K562 (cell line): ENCODE measurements around the gene PRXL2B. TPM values are rescaled to one million over a fixed set of nuclear protein-coding genes. Genes with fewer than 3 reads are reported as not detected.
A peak's percentile ranks its signal among the peaks of the same experiment; 100 is the strongest.

Experiments used
- ATF1 ChIP-seq, 2 experiments: fragments of 450-650 bp in 1 of 2; IDR thresholded peaks; 2 replicates each; pipeline ENCODE4 v1.6.1; 2016; ENCODE audit warnings: missing compliant biosample characterization in 1 of 2, missing genetic modification characterization in 1 of 2
- CEBPG ChIP-seq, 3 experiments: fragments of 200-800 bp in 1 of 3; sonication (Bioruptor generic) in 1 of 3; sonication (generic) in 1 of 3; formaldehyde crosslinking in 1 of 3; IDR thresholded peaks in 2 of 3; conservative IDR thresholded peaks in 1 of 3; 2 replicates each; pipeline versions ENCODE4 v1.6.1 to v1.8.0; 2016 to 2022; ENCODE audit warnings: missing compliant biosample characterization in 2 of 3, missing genetic modification characterization in 2 of 3, mild to moderate bottlenecking in 1 of 3, missing genetic modification reagents in 1 of 3
- ESRRA ChIP-seq: fragments of 450-650 bp; IDR thresholded peaks from 2 replicates; pipeline ENCODE4 v1.6.1; 2014; ENCODE audit warnings: low read depth, mild to moderate bottlenecking, moderate library complexity, borderline replicate concordance
- EZH2 ChIP-seq: IDR thresholded peaks from 2 replicates; pipeline ENCODE4 v1.6.1; 2012; ENCODE audit warnings: low read depth, mild to moderate bottlenecking, inconsistent platforms, low read length, borderline replicate concordance
- HDAC1 ChIP-seq, 2 experiments: fragments of 450-650 bp; IDR thresholded peaks; 2 replicates each; pipeline ENCODE4 v1.6.1; 2016 to 2017; ENCODE audit warnings: inconsistent platforms in 1 of 2, mild to moderate bottlenecking in 1 of 2, moderate library complexity in 1 of 2
- JUND ChIP-seq, 2 experiments: IDR thresholded peaks; 2 replicates in 1 of 2; 3 replicates in 1 of 2; pipeline ENCODE4 v1.6.1; 2011; ENCODE audit warnings: borderline replicate concordance in 2 of 2, low read depth in 2 of 2, low read length in 2 of 2, improper control_type of control experiment in 1 of 2, missing biosample characterization in 1 of 2, missing genetic modification characterization in 1 of 2, missing genetic modification reagents in 1 of 2
- L3MBTL2 ChIP-seq: fragments of 450-650 bp; IDR thresholded peaks from 2 replicates; pipeline ENCODE4 v1.6.1; 2016; ENCODE audit warnings: mild to moderate bottlenecking, moderate library complexity
- MAFK ChIP-seq: IDR thresholded peaks from 2 replicates; pipeline ENCODE4 v1.6.1; 2011; ENCODE audit warnings: low read length, improper control_type of control experiment
- MAX ChIP-seq: sonication (generic); formaldehyde crosslinking; IDR thresholded peaks from 2 replicates; pipeline ENCODE4 v1.9.0; 2022; ENCODE audit warnings: mild to moderate bottlenecking, missing genetic modification reagents
- MAZ ChIP-seq, 2 experiments: fragments of 450-650 bp in 1 of 2; sonication (generic) in 1 of 2; formaldehyde crosslinking; IDR thresholded peaks in 1 of 2; conservative IDR thresholded peaks in 1 of 2; 2 replicates each; pipeline versions ENCODE4 v1.4.0 to v1.5.0; 2020; ENCODE audit warnings: mild to moderate bottlenecking in 1 of 2, missing genetic modification reagents in 1 of 2
- MEF2D ChIP-seq: conservative IDR thresholded peaks from 2 replicates; pipeline ENCODE4 v1.6.1; 2016; ENCODE audit warnings: low read depth, missing genetic modification characterization, missing compliant biosample characterization
- PCBP1 ChIP-seq: fragments of 200-400 bp; formaldehyde crosslinking; IDR thresholded peaks from 2 replicates; pipeline ENCODE4 v1.6.1; 2018; ENCODE audit warnings: mild to moderate bottlenecking, low read depth, low read length; ENCODE audit not compliant: poor library complexity, severe bottlenecking
- SMARCA5 ChIP-seq: fragments of 450-650 bp; IDR thresholded peaks from 2 replicates; pipeline ENCODE4 v1.6.1; 2016
- SP1 ChIP-seq: sonication (generic); formaldehyde crosslinking; IDR thresholded peaks from 2 replicates; pipeline ENCODE4 v1.8.1; 2022; ENCODE audit warnings: mild to moderate bottlenecking, missing genetic modification reagents
- TOE1 ChIP-seq, 2 experiments: fragments of 450-650 bp in 1 of 2; sonication (generic) in 1 of 2; formaldehyde crosslinking in 1 of 2; IDR thresholded peaks; 2 replicates each; pipeline versions ENCODE4 v1.7.1 to v1.8.0; 2016 to 2022; ENCODE audit warnings: borderline replicate concordance in 2 of 2, mild to moderate bottlenecking in 2 of 2, antibody characterized with exemption in 1 of 2, inconsistent platforms in 1 of 2, low read depth in 1 of 2, missing genetic modification reagents in 1 of 2, moderate library complexity in 1 of 2
- ZFP36 ChIP-seq: fragments of 150-350 bp; IDR thresholded peaks from 2 replicates; pipeline ENCODE4 v1.6.1; 2018; ENCODE audit warnings: low read length, low read depth; ENCODE audit not compliant: partially characterized antibody
- ZNF407 ChIP-seq: fragments of 450-650 bp; IDR thresholded peaks from 2 replicates; pipeline ENCODE4 v1.6.1; 2016; ENCODE audit warnings: low read depth
- ZNF644 ChIP-seq: fragments of 200-800 bp; sonication (Bioruptor generic); IDR thresholded peaks from 2 replicates; pipeline ENCODE4 v1.6.1; 2016; ENCODE audit warnings: low read depth, missing genetic modification characterization, missing compliant biosample characterization
- polyA plus RNA-seq, 8 experiments: library from polyadenylated mRNA; depleted of rRNA in 4 of 8; stranded (reverse) in 5 of 8; unstranded in 3 of 8; fragments of >200 nt; fragmentation: Nextera tagmentation in 2 of 8; fragmentation: Illumina TruSeq in 1 of 8; extraction: Ambion mirVana in 2 of 8; extraction: Trizol in 1 of 8; gene quantifications; 2 replicates each; pipeline versions ENCODE4 v1.2.1 to v1.2.3, GENCODE V29; 2011 to 2014; ENCODE audit warnings: inconsistent platforms in 1 of 8, missing spikeins in 1 of 8
- total RNA-seq, 7 experiments: library from RNA; depleted of rRNA in 6 of 7; stranded (reverse); fragments of >200 nt in 6 of 7; fragmentation: Illumina TruSeq in 2 of 7; extraction: Trizol in 2 of 7; gene quantifications; 2 replicates each; pipeline versions ENCODE4 v1.2.1 to v1.2.3, GENCODE V29; 2011 to 2021; ENCODE audit warnings: low replicate concordance in 1 of 7

PRXL2B gene
- total and polyA plus RNA-seq, 9 of the 15 experiments (the other 6 are each of a cell fraction or from before 2014, with no cell fraction given), result 0.99 to 25.3 (median 11.8) TPM

DNA sequence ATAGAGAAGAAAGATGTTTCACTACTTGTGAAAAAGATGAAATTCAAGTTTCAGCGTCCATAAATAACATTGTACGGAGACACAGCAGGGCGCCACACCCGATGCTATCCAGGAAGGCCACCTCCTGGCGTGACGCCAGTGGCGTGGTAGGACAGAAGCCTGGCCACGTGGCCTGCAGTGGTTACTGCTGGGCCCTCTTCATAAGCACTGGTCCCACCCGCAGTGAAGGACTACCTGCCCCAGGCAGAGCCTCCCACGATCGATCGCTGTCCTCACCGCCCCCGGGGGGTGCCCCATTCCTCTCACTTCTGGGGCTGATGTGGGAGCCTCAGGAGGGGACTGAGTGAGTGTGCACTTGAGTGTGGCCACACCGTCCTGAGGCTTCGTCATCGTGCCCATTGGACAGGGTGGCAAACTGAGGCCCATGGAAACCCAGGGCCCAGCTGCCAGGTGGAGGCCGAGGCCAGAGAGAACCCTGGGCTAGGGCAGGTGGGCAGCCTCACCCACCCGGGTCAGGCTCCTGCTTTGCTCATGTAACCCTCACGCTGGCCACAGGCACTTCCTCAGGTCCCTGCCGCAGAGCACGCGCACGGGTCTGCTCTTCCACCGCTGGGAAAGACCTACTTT lies 44.8 kb upstream of the PRXL2B start (continued):
- TF ChIP-seq ZNF407 (peak; percentile 43; the same call in 1 of the 2 replicates), TOE1 (IDR thresholded peaks at IDR 0.05; ENCODE audit: borderline replicate concordance) (peak; percentile 69), TOE1 (CRISPR knock-in tag; IDR thresholded peaks at IDR 0.05; ENCODE audit: borderline replicate concordance, low read depth) (no peak), HDAC1 (IDR thresholded peaks at IDR 0.05) (peak in 1 of 2 experiments; percentile 87), MAZ (CRISPR knock-in tag; conservative IDR thresholded peaks at IDR 0.05 in 1 of 2, IDR thresholded peaks at IDR 0.05 in 1 of 2) (peak in 1 of 2 experiments; percentile 75; a peak in 2 of 4 replicates), L3MBTL2 (peak; percentile 96), ESRRA (peak; percentile 69), ZFP36 (peak; percentile 48), SMARCA5 (peak; percentile 99), MAX (CRISPR knock-in tag) (peak; percentile 94), ZNF644 (tag) (peak; percentile 55; the same call in 1 of the 2 replicates), ATF1 (CRISPR knock-in tag; IDR thresholded peaks at IDR 0.05) (no peak), ATF1 (tag; IDR thresholded peaks at IDR 0.05) (peak; percentile 74), CEBPG (CRISPR knock-in tag; IDR thresholded peaks at IDR 0.05) (no peak), CEBPG (tag; conservative IDR thresholded peaks at IDR 0.05 in 1 of 2, IDR thresholded peaks at IDR 0.05 in 1 of 2) (no peak), EZH2 (no peak), PCBP1 (peak; percentile 57), JUND (IDR thresholded peaks at IDR 0.05; ENCODE audit: borderline replicate concordance, low read depth, low read length) (peak; percentile 55), JUND (tag; IDR thresholded peaks at IDR 0.05; ENCODE audit: borderline replicate concordance, low read depth, low read length) (peak; percentile 57; the same call in 1 of the 3 replicates), SP1 (CRISPR knock-in tag) (peak; percentile 63), MEF2D (0 out of 2 replicates have a peak, but pooled peaks have one; percentile 49), MAFK (no peak)
